Body of pancreas (tissue), 4 donors: Measurements from ENCODE around the gene RET.

Experiments used
- CTCF ChIP-seq, 7 experiments: fragments of 450-650 bp in 4 of 7; fragments of 200-600 bp in 3 of 7; sonication (generic) in 3 of 7; IDR thresholded peaks; one replicate each; pipeline ENCODE4 v1.5.1; 2016 to 2019; ENCODE audit warnings: antibody characterized with exemption in 7 of 7
- POLR2A ChIP-seq, 3 donors: fragments of 450-650 bp; IDR thresholded peaks; one replicate each; pipeline ENCODE4 v1.6.1; 2016; ENCODE audit warnings: antibody characterized with exemption in 3 of 3, mild to moderate bottlenecking in 2 of 3

GRCh38 chr10:43106256-43107091 is 29.6 kb downstream of the RET start:
- no peak for TF ChIP-seq CTCF (IDR thresholded peaks at IDR 0.05)
- no peak for TF ChIP-seq POLR2A (IDR thresholded peaks at IDR 0.05)
